AG04449 (cell line): Measurements from ENCODE around the gene WDR48.

ENCODE experiments used
- CTCF ChIA-PET: fragments of 350-600 bp; formaldehyde crosslinking; extraction: SDS; loops from one replicate; lab custom pipeline; 2021; ENCODE audit warnings: antibody characterized with exemption; lab: Yijun Ruan, JAX
- POLR2A ChIA-PET: fragments of 400-600, 350-600 bp; formaldehyde crosslinking; extraction: SDS; loops from one replicate; lab custom pipeline; 2020; ENCODE audit warnings: antibody characterized with exemption, inconsistent platforms; lab: Yijun Ruan, JAX
- DNase-seq: peaks from one replicate; pipeline ENCODE4 v3.0.0-alpha.2; 2010; ENCODE audit warnings: low read depth, low spot score
- H3K4me3 ChIP-seq: 2 replicates; pipeline ENCODE4 v1.5.1; 2011; ENCODE audit warnings: low read depth, mild to moderate bottlenecking, control low read depth, low read length
- CTCF ChIP-seq: IDR thresholded peaks from one replicate; pipeline ENCODE4 v1.5.1; 2011; ENCODE audit warnings: mild to moderate bottlenecking, moderate library complexity, low read length, control low read depth, inconsistent platforms; ENCODE audit not compliant: insufficient read depth; ENCODE audit errors: missing control alignments

WDR48 gene

GRCh38 chr3:39109086-39109485 lies 57.3 kb downstream of the WDR48 start:
- DNase-seq = no peak
- ChIA-PET POLR2A (no interaction called here), CTCF (interaction anchor here (1.1 to 5.1 kb wide), 5 partner anchors 12 to 182 kb away, joined by 3 to 41 read pairs (median 5); no protein-coding TSS in a partner anchor)
- H3K4me3 ChIP-seq = no peak overlapping the region
- no peak for TF ChIP-seq CTCF

- ChIA-PET CTCF (interaction anchor here (1.7 kb wide), 1 partner anchor 182 kb away, joined by 5 read pairs; no protein-coding TSS in a partner anchor), POLR2A (no interaction called here)
- TF ChIP-seq CTCF = no peak
- no peak overlapping the region for H3K4me3 ChIP-seq
- no peak for DNase-seq
Measured at GRCh38 chr3:39110041-39110639, 58.3 kb downstream of the WDR48 start.

DNA sequence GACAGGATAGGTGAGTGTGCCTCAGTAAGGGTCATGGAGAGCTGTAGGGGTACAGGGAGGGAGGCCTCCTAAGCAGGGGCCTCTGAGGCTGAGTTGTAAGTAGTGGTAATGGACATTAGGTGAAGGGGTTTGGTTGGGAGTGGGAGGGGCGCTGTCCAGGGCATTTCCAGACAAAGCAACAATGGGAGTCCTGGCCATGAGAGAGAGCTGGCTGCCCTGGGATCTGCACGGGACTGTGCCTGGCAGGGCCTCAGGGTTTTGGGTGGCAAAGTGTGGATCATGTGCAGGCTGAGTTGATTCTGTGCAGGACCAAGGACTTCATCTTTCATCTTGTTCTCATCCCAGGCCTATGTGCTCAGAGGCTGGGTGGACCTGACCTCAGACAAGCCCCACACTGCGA lies 60.3 kb downstream of the WDR48 start:
- ChIA-PET POLR2A (no interaction called here), CTCF (interaction anchor here (1.3 to 1.5 kb wide), 2 partner anchors 16 to 178 kb away, joined by 4 read pairs; no protein-coding TSS in a partner anchor)
- H3K4me3 ChIP-seq = no peak overlapping the region
- no peak for TF ChIP-seq CTCF
- no peak for DNase-seq

DNA sequence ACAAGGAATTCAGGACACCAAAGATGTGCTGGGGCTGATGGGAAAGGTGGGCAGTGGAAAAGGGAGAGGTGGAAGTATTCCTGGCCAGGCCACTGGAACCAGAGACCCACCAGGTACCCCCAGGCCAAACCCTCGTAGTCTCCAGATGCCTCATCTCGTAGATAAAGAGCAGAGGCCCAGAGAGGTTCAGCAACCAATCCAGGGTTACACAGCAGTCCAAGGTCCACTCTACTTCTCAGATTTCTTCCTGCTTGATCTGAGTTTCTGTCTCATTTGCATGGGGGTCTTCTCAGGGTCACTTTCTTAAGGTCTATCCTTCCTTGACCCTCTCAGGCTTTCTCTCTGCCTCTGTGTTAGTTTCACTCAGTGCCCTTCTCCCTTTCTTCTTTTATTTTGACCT lies 60.7 kb downstream of the WDR48 start:
- ChIA-PET CTCF (interaction anchor here (0.8 to 1.6 kb wide), 5 partner anchors 12 to 179 kb away, joined by 3 to 4 read pairs (median 3); no protein-coding TSS in a partner anchor), POLR2A (no interaction called here)
- no peak for TF ChIP-seq CTCF
- no peak overlapping the region for H3K4me3 ChIP-seq
- DNase-seq = no peak

DNA sequence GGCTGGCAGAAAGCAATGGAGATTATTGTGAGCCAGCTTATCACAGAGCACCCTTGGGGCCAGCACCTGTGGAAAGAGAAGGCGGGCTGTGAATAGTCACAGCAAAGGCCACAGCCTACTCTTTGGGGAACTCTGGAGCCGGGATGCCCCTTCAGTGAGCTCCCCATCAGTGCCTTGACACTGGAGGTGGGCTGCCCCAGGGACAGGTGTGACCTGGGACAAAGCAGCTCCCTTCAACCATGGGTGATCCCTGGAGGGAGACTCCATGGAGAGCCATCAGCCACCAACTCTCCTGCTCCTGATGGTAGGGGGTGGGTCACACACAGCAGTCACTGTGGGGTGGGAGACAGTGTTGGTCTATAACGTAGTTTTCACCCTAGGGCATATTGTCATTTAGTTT lies 61.5 kb downstream of the WDR48 start:
- no peak for TF ChIP-seq CTCF
- H3K4me3 ChIP-seq = no peak overlapping the region
- ChIA-PET POLR2A (no interaction called here), CTCF (interaction anchor here (0.8 to 1.6 kb wide), 4 partner anchors 11 to 178 kb away, joined by 3 read pairs; no protein-coding TSS in a partner anchor)
- DNase-seq = no peak

- CTCF ChIA-PET = interaction anchor here (1.1 to 3.2 kb wide), 3 partner anchors 9 to 174 kb away, joined by 3 to 17 read pairs (median 5); no protein-coding TSS in a partner anchor
- no peak for TF ChIP-seq CTCF
- H3K4me3 ChIP-seq = no peak overlapping the region
- POLR2A ChIA-PET = no interaction called here
- DNase-seq = no peak
Measured at GRCh38 chr3:39114456-39114855, 62.6 kb downstream of the WDR48 start.
